Common myeloid progenitor, CD34-positive (primary cell): ENCODE measurements around the gene KHDRBS1.
"Not testable (repeated sequence)": the region's sequence is repeated elsewhere in the genome, so short reads cannot be mapped to it uniquely, and the experiment has no call there.

Source experiments
- CTCF ChIA-PET: fragments of 350-600 bp; sonication (Branson Sonifier 250); formaldehyde crosslinking; loops from one replicate; lab custom pipeline; 2021; ENCODE audit warnings: antibody characterized with exemption; lab: Charles Lee
- POLR2A ChIA-PET: fragments of 350-600 bp; sonication (Branson Sonifier 250); formaldehyde crosslinking; loops from one replicate; lab custom pipeline; 2021; ENCODE audit warnings: antibody characterized with exemption; lab: Charles Lee
- DNase-seq, 3 donors: peaks; one replicate each; pipeline versions ENCODE4 v3.0.0 to v3.0.0-alpha.2; 2013
- H3K27ac ChIP-seq, 2 experiments: 1 replicate in 1 of 2; 2 replicates in 1 of 2; pipeline ENCODE4 v1.7.0; 2013; ENCODE audit warnings: inconsistent platforms in 2 of 2, low read length in 2 of 2, mild to moderate bottlenecking in 2 of 2, low read depth in 1 of 2, moderate library complexity in 1 of 2; ENCODE audit not compliant: severe bottlenecking in 2 of 2, insufficient read depth in 1 of 2, poor library complexity in 1 of 2
- H3K27me3 ChIP-seq, 5 experiments: replicated peaks in 2 of 5; 1 replicate in 3 of 5; 2 replicates in 2 of 5; pipeline versions ENCODE4 v1.6.1 to v1.7.0; 2013; ENCODE audit warnings: low read length in 4 of 5, mild to moderate bottlenecking in 2 of 5, moderate library complexity in 2 of 5, inconsistent platforms in 1 of 5; ENCODE audit not compliant: insufficient read depth in 5 of 5, control insufficient read depth in 4 of 5
- H3K36me3 ChIP-seq, 4 experiments: 1 replicate in 2 of 4; 2 replicates in 2 of 4; pipeline versions ENCODE4 v1.6.1 to v1.7.0; 2013; ENCODE audit warnings: low read length in 3 of 4, control low read depth in 1 of 4, mild to moderate bottlenecking in 1 of 4; ENCODE audit not compliant: control insufficient read depth in 4 of 4, insufficient read depth in 4 of 4
- H3K4me1 ChIP-seq, 4 experiments: 1 replicate in 3 of 4; 2 replicates in 1 of 4; pipeline versions ENCODE4 v1.6.1 to v1.7.1; 2013; ENCODE audit warnings: low read length in 3 of 4, mild to moderate bottlenecking in 3 of 4, control low read depth in 1 of 4, inconsistent platforms in 1 of 4, moderate library complexity in 1 of 4; ENCODE audit not compliant: control insufficient read depth in 4 of 4, insufficient read depth in 4 of 4; ENCODE audit errors: control extremely low read depth in 1 of 4
- H3K4me3 ChIP-seq, 7 experiments: 1 replicate in 4 of 7; 2 replicates in 3 of 7; pipeline versions ENCODE4 v1.5.1 to v1.7.0; 2013; ENCODE audit warnings: mild to moderate bottlenecking in 7 of 7, low read length in 6 of 7, moderate library complexity in 6 of 7, inconsistent platforms in 2 of 7, low read depth in 2 of 7, control low read depth in 1 of 7; ENCODE audit not compliant: insufficient read depth in 4 of 7, control insufficient read depth in 1 of 7; ENCODE audit errors: extremely low read depth in 1 of 7
- H3K9me3 ChIP-seq, 5 experiments: 1 replicate in 4 of 5; 2 replicates in 1 of 5; pipeline versions ENCODE4 v1.6.1 to v1.7.1; 2013; ENCODE audit warnings: low read length in 4 of 5, mild to moderate bottlenecking in 2 of 5, inconsistent platforms in 1 of 5, low read depth in 1 of 5, moderate library complexity in 1 of 5; ENCODE audit not compliant: control insufficient read depth in 4 of 5, insufficient read depth in 2 of 5; ENCODE audit errors: control extremely low read depth in 1 of 5
- WGBS: methylation state at CpG from one replicate; pipeline ENCODE4 v1.1.5; 2013; ENCODE audit not compliant: insufficient coverage; 5-methylcytosine and 5-hydroxymethylcytosine counted together

The KHDRBS1 gene

GRCh38 chr1:31989964-31990363 lies 23.7 kb upstream of the KHDRBS1 start:
- ChIA-PET POLR2A (no interaction called here), CTCF (interaction anchor here (0.7 to 0.8 kb wide), 3 partner anchors 9 to 21 kb away, joined by 3 to 4 read pairs (median 4); no protein-coding TSS in a partner anchor)
- WGBS, result 93% methylated on average over 3 of the region's 3 CpGs

GRCh38 chr1:31991182-31991581 lies 22.5 kb upstream of the KHDRBS1 start:
- ChIA-PET POLR2A (no interaction called here), CTCF (interaction anchor here (0.7 to 1.6 kb wide), 3 partner anchors 27 to 367 kb away, joined by 3 read pairs; no protein-coding TSS in a partner anchor)
- peaks cover 0 to 2% (median 0%) of the 10 kb centered on the region in 5 experiments for H3K27me3 ChIP-seq
- no CpG with 5 or more reads among the region's 1 CpG for WGBS
- H3K36me3 ChIP-seq, result no peaks in the 10 kb centered on the region
- no peaks in the 10 kb centered on the region for H3K9me3 ChIP-seq
- no peak for DNase-seq
- H3K27ac ChIP-seq, result no peak overlapping the region
- no peak overlapping the region for H3K4me3 ChIP-seq
- no peaks in the 10 kb centered on the region for H3K4me1 ChIP-seq

More at GRCh38 chr1:31989964-31990363, 23.7 kb upstream of the KHDRBS1 start:
- Histone ChIP-seq H3K27me3 (peaks cover 0 to 2% (median 0%) of the 10 kb centered on the region in 5 experiments), H3K4me1 (peaks cover 0 to 9% (median 5%) of the 10 kb centered on the region in 4 experiments), H3K4me3 (no peak overlapping the region), H3K9me3 (no peaks in the 10 kb centered on the region), H3K27ac (no peak overlapping the region), H3K36me3 (no peaks in the 10 kb centered on the region)
- no peak for DNase-seq

DNA sequence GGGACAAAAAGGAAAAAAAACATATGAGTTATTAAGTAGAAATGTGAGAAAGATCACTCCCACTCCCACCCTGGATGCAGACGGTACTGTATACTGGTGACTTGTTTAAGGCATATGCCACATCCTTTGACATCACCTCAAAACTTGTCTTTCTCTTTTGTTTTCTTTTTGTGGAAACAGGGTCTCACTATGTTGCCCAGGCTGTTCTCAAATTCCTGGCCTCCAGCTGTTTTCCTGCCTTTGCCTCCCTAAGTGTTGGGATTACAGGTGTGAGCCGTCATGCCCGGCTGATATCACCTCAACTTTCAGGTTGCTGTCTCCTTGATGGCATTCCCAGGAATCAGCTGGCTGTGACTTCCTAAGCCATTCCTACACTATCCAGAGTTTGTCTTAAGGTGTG lies 18.4 kb upstream of the KHDRBS1 start:
- Histone ChIP-seq H3K4me3 (no peak overlapping the region), H3K9me3 (no peaks in the 10 kb centered on the region), H3K27me3 (no peaks in the 10 kb centered on the region), H3K27ac (no peak overlapping the region), H3K4me1 (no peaks in the 10 kb centered on the region), H3K36me3 (no peaks in the 10 kb centered on the region)
- ChIA-PET POLR2A (interaction anchor here (0.6 kb wide), 1 partner anchor 8 kb away, joined by 5 read pairs; no protein-coding TSS in a partner anchor), CTCF (no interaction called here)
- no peak for DNase-seq
- WGBS, result no CpG with 5 or more reads among the region's 3 CpGs

GRCh38 chr1:31996121-31996520 lies 17.5 kb upstream of the KHDRBS1 start:
- DNase-seq, H3K4me3 ChIP-seq, H3K27me3 ChIP-seq, CTCF ChIA-PET, H3K27ac ChIP-seq, H3K9me3 ChIP-seq, H3K4me1 ChIP-seq, POLR2A ChIA-PET, H3K36me3 ChIP-seq: not testable (repeated sequence)
- 100% methylated on average over 1 of the region's 5 CpGs for WGBS

- WGBS, result 96% methylated on average over 4 of the region's 5 CpGs
- peaks cover 0 to 11% (median 0%) of the 10 kb centered on the region in 4 experiments for H3K4me1 ChIP-seq
- H3K27ac ChIP-seq, result no peak overlapping the region
- no peaks in the 10 kb centered on the region for H3K36me3 ChIP-seq
- ChIA-PET POLR2A (no interaction called here), CTCF (no interaction called here)
- H3K9me3 ChIP-seq, result no peaks in the 10 kb centered on the region
- DNase-seq, result no peak
- H3K27me3 ChIP-seq, result no peaks in the 10 kb centered on the region
- H3K4me3 ChIP-seq, result no peak overlapping the region
Observed at GRCh38 chr1:32001863-32002262, 11.8 kb upstream of the KHDRBS1 start.

- H3K36me3 ChIP-seq, POLR2A ChIA-PET, H3K4me3 ChIP-seq, H3K27me3 ChIP-seq, DNase-seq, H3K27ac ChIP-seq, H3K9me3 ChIP-seq: not testable (repeated sequence)
- CTCF ChIA-PET, result interaction anchor here (1.8 kb wide), 1 partner anchor 25 kb away, joined by 5 read pairs; no protein-coding TSS in a partner anchor
- WGBS, result 97% methylated on average over 4 of the region's 4 CpGs
- peaks cover 0 to 14% (median 0%) of the 10 kb centered on the region in 4 experiments for H3K4me1 ChIP-seq
Observed at GRCh38 chr1:32002285-32002684, 11.4 kb upstream of the KHDRBS1 start.

GRCh38 chr1:32005522-32005921 lies 8.1 kb upstream of the KHDRBS1 start:
- Histone ChIP-seq H3K27me3 (no peaks in the 10 kb centered on the region), H3K27ac (no peak overlapping the region), H3K4me3 (no peak overlapping the region), H3K9me3 (no peaks in the 10 kb centered on the region), H3K4me1 (peaks cover 0 to 14% (median 0%) of the 10 kb centered on the region in 4 experiments), H3K36me3 (no peaks in the 10 kb centered on the region)
- ChIA-PET CTCF (interaction anchor here (0.9 to 2.7 kb wide), 9 partner anchors 9 to 62 kb away, joined by 3 to 10 read pairs (median 4); no protein-coding TSS in a partner anchor), POLR2A (no interaction called here)
- WGBS, result 85% methylated on average over 2 of the region's 3 CpGs
- no peak for DNase-seq
